Measurements from ENCODE around the gene FEM1A. TPM values are rescaled to one million over a fixed set of nuclear protein-coding genes. Genes with fewer than 3 reads are reported as not detected.

Gene FEM1A
- total and polyA plus RNA-seq, 9 of the 15 experiments (the other 6 are each of a cell fraction or from before 2014, with no cell fraction given): 0.08 to 19.0 (median 6.8) TPM

DNA sequence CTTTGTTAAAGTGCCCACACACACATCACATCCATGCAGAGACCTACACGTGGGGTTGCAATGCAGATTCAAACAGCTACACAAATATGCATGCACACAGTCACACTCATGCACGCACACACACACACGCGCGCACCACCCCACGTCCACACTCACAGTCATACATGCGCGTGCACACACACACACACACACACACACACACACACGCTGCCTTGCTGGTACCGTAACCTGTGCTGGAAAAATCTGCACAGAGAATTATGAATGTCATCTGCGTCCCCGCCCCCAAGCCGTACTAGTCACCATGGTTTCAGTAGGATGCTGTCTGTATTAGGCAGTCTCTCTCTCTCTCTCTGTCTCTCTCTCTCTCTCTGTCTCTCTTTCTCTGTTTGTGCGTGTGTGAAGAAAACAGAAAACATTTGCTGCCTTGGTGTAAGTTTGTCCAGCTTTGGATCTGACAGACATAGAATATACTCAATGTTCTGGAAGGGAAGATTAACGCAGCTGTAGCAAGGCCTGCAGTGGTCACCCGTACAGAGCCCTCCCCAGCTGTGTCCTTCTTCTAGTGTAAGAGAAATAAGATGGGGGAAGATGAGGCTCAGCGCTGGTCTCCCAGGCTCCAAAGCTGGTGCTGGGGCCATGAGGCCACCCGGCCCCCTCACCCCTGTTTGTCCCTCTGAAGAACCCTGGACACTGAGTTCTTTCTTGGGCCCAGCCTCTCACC lies 41.5 kb upstream of the FEM1A start:
- Histone ChIP-seq H3K4me1 (replicated peaks in 1 of 2; ENCODE audit: control insufficient read depth in 2 of 2, insufficient read depth in 2 of 2, low read length in 2 of 2) (no peaks in the 10 kb centered on the region; a peak in 1 of 5 replicates), H3K4me2 (ENCODE audit: insufficient read depth, low read length) (no peak overlapping the region), H4K20me1 (replicated peaks; ENCODE audit: control insufficient read depth, insufficient read depth, low read length) (no peaks in the 10 kb centered on the region), H3K9ac (ENCODE audit: insufficient read depth in 1 of 2, low read depth in 2 of 2, low read length in 2 of 2) (no peak overlapping the region), H3K36me3 (ENCODE audit: control insufficient read depth, insufficient read depth, low read length) (no peaks in the 10 kb centered on the region), H3K9me3 (replicated peaks; ENCODE audit: control insufficient read depth, insufficient read depth, low read depth, low read length) (no peaks in the 10 kb centered on the region), H3K9me1 (ENCODE audit: control insufficient read depth, insufficient read depth, low read length) (no peaks in the 10 kb centered on the region), H3K27ac (ENCODE audit: extremely low read depth, low read depth, low read length) (no peak overlapping the region), H2AFZ (ENCODE audit: low read depth, low read length) (no peak overlapping the region), H3K79me2 (ENCODE audit: control insufficient read depth, insufficient read depth, low read length) (no peaks in the 10 kb centered on the region), H3K27me3 (ENCODE audit: control insufficient read depth in 2 of 2, insufficient read depth in 2 of 2, low read length in 2 of 2) (peaks cover 32 to 62% of the 10 kb centered on the region in 2 experiments), H3K4me3 (no peak overlapping the region)
- TF ChIP-seq ZFP36 (IDR thresholded peaks at IDR 0.05; ENCODE audit: low read depth, low read length, partially characterized antibody) (no peak), FOXK2 (conservative IDR thresholded peaks at IDR 0.05 in 1 of 2, IDR thresholded peaks at IDR 0.05 in 1 of 2; ENCODE audit: low read depth in 2 of 2) (no peak), HDAC1 (IDR thresholded peaks at IDR 0.05) (0 out of 4 replicates have a peak, but pooled peaks of 1 of the 2 experiments have one; percentile 12), RFX1 (IDR thresholded peaks at IDR 0.05) (peak; percentile 67; the same call in 1 of the 2 replicates)
- WGBS (ENCODE audit: insufficient coverage, low coverage, missing lambda C conversion rate): 25% methylated on average over 18 of the region's 18 CpGs
- DNase-seq (ENCODE audit: extremely low read depth in 1 of 4, low spot score in 3 of 4) (peak in 1 of 4 experiments; percentile 4), ATAC-seq (peak; percentile 62), FAIRE-seq (no peak)
- BruUV-seq (replicated peaks): no TSS peak
- CTCF ChIA-PET (ENCODE audit: low intra/inter-chr PET ratio): no interaction called here
- intact Hi-C loops (cut with micrococcal nuclease) (no loop called here), in situ Hi-C loops (cut with MboI) (no loop called here)
- POLR2A ChIA-PET: no interaction called here

DNA sequence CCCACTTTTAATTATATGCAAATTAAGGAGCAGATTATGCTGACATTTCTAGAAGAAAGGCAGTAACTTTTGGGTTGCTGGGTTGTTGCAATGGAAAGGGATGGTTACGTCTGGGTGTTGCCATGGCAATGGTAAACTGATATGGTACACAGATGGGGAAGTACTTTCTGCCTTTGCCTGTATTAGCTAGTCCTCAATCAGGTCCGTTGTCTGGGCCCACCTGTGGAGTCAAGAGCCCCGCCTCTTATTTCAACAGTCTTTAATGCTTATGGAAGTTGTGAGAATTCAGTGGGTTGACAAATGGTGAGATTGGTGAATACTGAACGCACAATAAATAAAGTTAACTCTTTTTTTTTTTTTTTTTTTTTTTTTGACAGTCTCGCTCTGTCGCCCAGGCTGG lies 37.3 kb upstream of the FEM1A start:
- no peak for FAIRE-seq
- TF ChIP-seq FOXJ2 (tag; IDR thresholded peaks at IDR 0.05) (peak; percentile 83), EHMT2 (IDR thresholded peaks at IDR 0.05) (peak; percentile 47; the same call in 1 of the 2 replicates), ZNF384 (IDR thresholded peaks at IDR 0.05; ENCODE audit: low read depth, low read length) (peak; percentile 35; the same call in 1 of the 2 replicates)
- TF ChIP-seq, protein P1, sequence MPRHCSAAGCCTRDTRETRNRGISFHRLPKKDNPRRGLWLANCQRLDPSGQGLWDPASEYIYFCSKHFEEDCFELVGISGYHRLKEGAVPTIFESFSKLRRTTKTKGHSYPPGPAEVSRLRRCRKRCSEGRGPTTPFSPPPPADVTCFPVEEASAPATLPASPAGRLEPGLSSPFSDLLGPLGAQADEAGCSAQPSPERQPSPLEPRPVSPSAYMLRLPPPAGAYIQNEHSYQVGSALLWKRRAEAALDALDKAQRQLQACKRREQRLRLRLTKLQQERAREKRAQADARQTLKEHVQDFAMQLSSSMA (CRISPR knock-in tag; IDR thresholded peaks at IDR 0.05): no peak

More for the DNA sequence above, 37.3 kb upstream of the FEM1A start:
- H3K4me1 ChIP-seq (replicated peaks in 1 of 2; ENCODE audit: control insufficient read depth in 2 of 2, insufficient read depth in 2 of 2, low read length in 2 of 2): peaks cover 0 to under 1% of the 10 kb centered on the region in 2 experiments; a peak in 1 of 5 replicates
- H3K4me2 ChIP-seq (ENCODE audit: insufficient read depth, low read length): no peak overlapping the region
- no peak overlapping the region for H3K4me3 ChIP-seq
- WGBS (ENCODE audit: insufficient coverage, low coverage, missing lambda C conversion rate): 8% methylated on average over 4 of the region's 6 CpGs
- no peaks in the 10 kb centered on the region for H3K9me3 ChIP-seq (replicated peaks; ENCODE audit: control insufficient read depth, insufficient read depth, low read depth, low read length)
- CTCF ChIA-PET (ENCODE audit: low intra/inter-chr PET ratio): no interaction called here
- intact Hi-C loops (cut with micrococcal nuclease): no loop called here
- H3K9ac ChIP-seq (ENCODE audit: insufficient read depth in 1 of 2, low read depth in 2 of 2, low read length in 2 of 2): no peak overlapping the region
- H2AFZ ChIP-seq (ENCODE audit: low read depth, low read length): no peak overlapping the region
- no peak for ATAC-seq
- H3K27me3 ChIP-seq (ENCODE audit: control insufficient read depth in 2 of 2, insufficient read depth in 2 of 2, low read length in 2 of 2): peaks cover 25 to 64% of the 10 kb centered on the region in 2 experiments
- no peaks in the 10 kb centered on the region for H3K9me1 ChIP-seq (ENCODE audit: control insufficient read depth, insufficient read depth, low read length)
- in situ Hi-C loops (cut with MboI): no loop called here
- H3K79me2 ChIP-seq (ENCODE audit: control insufficient read depth, insufficient read depth, low read length): no peaks in the 10 kb centered on the region
- POLR2A ChIA-PET: no interaction called here
- no peaks in the 10 kb centered on the region for H4K20me1 ChIP-seq (replicated peaks; ENCODE audit: control insufficient read depth, insufficient read depth, low read length)
- no TSS peak for BruUV-seq (replicated peaks)
- no peak overlapping the region for H3K27ac ChIP-seq (ENCODE audit: extremely low read depth, low read depth, low read length)
- peak in 1 of 4 experiments; percentile 12 for DNase-seq (ENCODE audit: extremely low read depth in 1 of 4, low spot score in 3 of 4)
- no peaks in the 10 kb centered on the region for H3K36me3 ChIP-seq (ENCODE audit: control insufficient read depth, insufficient read depth, low read length)
